Neural cell (in vitro differentiated cells): Measurements from ENCODE around the gene ETV3. TPM values are rescaled to one million over a fixed set of nuclear protein-coding genes. Genes with fewer than 3 reads are reported as not detected.

Experiments used
- H2AFZ ChIP-seq: fragments of 200-600, 300-800 bp; sonication (generic), shearing (Covaris generic); 2 replicates; pipeline ENCODE4 v1.6.0; 2014; ENCODE audit warnings: low read depth, mild to moderate bottlenecking, antibody characterized with exemption, low read length, moderate library complexity
- H3F3A ChIP-seq: fragments of 200-600 bp; shearing (Covaris generic); 2 replicates; pipeline ENCODE4 v1.6.1; 2016; ENCODE audit warnings: mild to moderate bottlenecking, moderate library complexity, mixed read lengths, antibody characterized with exemption, low read length; ENCODE audit not compliant: insufficient read depth, poor library complexity, severe bottlenecking
- H3K27ac ChIP-seq: fragments of 200-600, 300-800 bp; sonication (generic), shearing (Covaris generic); 2 replicates; pipeline ENCODE4 v1.5.1; 2014; ENCODE audit warnings: mild to moderate bottlenecking, low read length, moderate library complexity
- H3K27me3 ChIP-seq: fragments of 300-800, 200-600 bp; sonication (generic), shearing (Covaris generic); 2 replicates; pipeline ENCODE4 v1.6.0; 2014; ENCODE audit warnings: mild to moderate bottlenecking, low read depth, low read length, moderate library complexity; ENCODE audit not compliant: insufficient read depth
- H3K36me3 ChIP-seq: fragments of 300-800, 200-600 bp; sonication (generic), shearing (Covaris generic); 2 replicates; pipeline ENCODE4 v1.5.1; 2014; ENCODE audit warnings: mild to moderate bottlenecking, antibody characterized with exemption, low read length, moderate library complexity; ENCODE audit not compliant: insufficient read depth
- H3K4me2 ChIP-seq: fragments of 300-800, 200-600 bp; sonication (generic), shearing (Covaris generic); 2 replicates; pipeline ENCODE4 v1.6.0; 2014; ENCODE audit warnings: mild to moderate bottlenecking, low read length
- H3K4me3 ChIP-seq: fragments of 300-800, 200-600 bp; sonication (generic), shearing (Covaris generic); 2 replicates; pipeline ENCODE4 v1.5.1; 2014; ENCODE audit warnings: mild to moderate bottlenecking, low read length, moderate library complexity
- H3K79me2 ChIP-seq: fragments of 200-600 bp; shearing (Covaris generic); replicated peaks from 2 replicates; pipeline ENCODE4 v1.6.0; 2014; ENCODE audit warnings: mild to moderate bottlenecking, low read length, moderate library complexity; ENCODE audit not compliant: insufficient read depth
- H3K9ac ChIP-seq: fragments of 300-800, 200-600 bp; sonication (generic), shearing (Covaris generic); 2 replicates; pipeline ENCODE4 v1.6.1; 2016; ENCODE audit warnings: mild to moderate bottlenecking, low read length, mixed read lengths
- H3K9me2 ChIP-seq: fragments of 200-600 bp; shearing (Covaris generic); 2 replicates; pipeline ENCODE4 v1.6.1; 2016; ENCODE audit warnings: mild to moderate bottlenecking, low read length, mixed read lengths; ENCODE audit not compliant: insufficient read depth
- H3K9me3 ChIP-seq: fragments of 200-600, 300-800 bp; sonication (generic), shearing (Covaris generic); 2 replicates; pipeline ENCODE4 v1.6.1; 2016; ENCODE audit warnings: mild to moderate bottlenecking, mixed run types, low read length, moderate library complexity, mixed read lengths
- H4K20me1 ChIP-seq: fragments of 200-600 bp; shearing (Covaris generic); 2 replicates; pipeline ENCODE4 v1.6.1; 2016; ENCODE audit warnings: mild to moderate bottlenecking, mixed run types; ENCODE audit not compliant: insufficient read depth
- EP300 ChIP-seq: fragments of 450-650 bp; conservative IDR thresholded peaks from 2 replicates; pipeline ENCODE4 v1.6.1; 2014; ENCODE audit warnings: antibody characterized with exemption, mild to moderate bottlenecking, moderate library complexity; ENCODE audit not compliant: poor library complexity, severe bottlenecking
- EZH2 ChIP-seq: fragments of 200-600, 300-800 bp; shearing (Covaris generic), sonication (generic); IDR thresholded peaks from 2 replicates; pipeline ENCODE4 v1.6.1; 2014; ENCODE audit warnings: antibody characterized with exemption, low read length, borderline replicate concordance, mild to moderate bottlenecking; ENCODE audit not compliant: insufficient read depth, poor library complexity, severe bottlenecking
- MXI1 ChIP-seq: fragments of 450-650 bp; conservative IDR thresholded peaks from 2 replicates; pipeline ENCODE4 v1.6.1; 2014; ENCODE audit warnings: antibody characterized with exemption, mild to moderate bottlenecking; ENCODE audit not compliant: poor library complexity, severe bottlenecking
- POLR2AphosphoS5 ChIP-seq: IDR thresholded peaks from 2 replicates; pipeline ENCODE4 v1.6.1; 2012
- RAD21 ChIP-seq: fragments of 450-650 bp; conservative IDR thresholded peaks from 2 replicates; pipeline ENCODE4 v1.6.1; 2014; ENCODE audit warnings: antibody characterized with exemption, mild to moderate bottlenecking, moderate library complexity
- REST ChIP-seq: IDR thresholded peaks from 2 replicates; pipeline ENCODE4 v1.6.1; 2012; ENCODE audit warnings: borderline replicate concordance
- SMC3 ChIP-seq: fragments of 450-650 bp; conservative IDR thresholded peaks from 2 replicates; pipeline ENCODE4 v1.6.1; 2014; ENCODE audit warnings: antibody characterized with exemption, mild to moderate bottlenecking, moderate library complexity; ENCODE audit not compliant: poor library complexity
- TAF1 ChIP-seq: IDR thresholded peaks from 2 replicates; pipeline ENCODE4 v1.6.1; 2012; ENCODE audit warnings: low read depth
- polyA plus RNA-seq: library from polyadenylated mRNA; depleted of rRNA; stranded (reverse); fragments of >200 nt; gene quantifications from 2 replicates; pipeline ENCODE4 v1.2.3, GENCODE V29; 2014

Gene ETV3
- polyA plus RNA-seq, 1 donor from 2014 or later, result 9.9 TPM

GRCh38 chr1:157144509-157144908 lies 6.3 kb upstream of the ETV3 start:
- H3K4me3 ChIP-seq, result no peak overlapping the region
- H4K20me1 ChIP-seq, result no peaks in the 10 kb centered on the region
- no peaks in the 10 kb centered on the region for H3K9me2 ChIP-seq
- H3K4me2 ChIP-seq, result no peak overlapping the region
- H3K27me3 ChIP-seq, result no peaks in the 10 kb centered on the region
- H2AFZ ChIP-seq, result no peak overlapping the region
- H3K27ac ChIP-seq, result no peak overlapping the region
- no peak overlapping the region for H3K9ac ChIP-seq
- no peaks in the 10 kb centered on the region for H3K9me3 ChIP-seq
- no peaks in the 10 kb centered on the region for H3K79me2 ChIP-seq
- TF ChIP-seq EZH2 (no peak), EP300 (no peak), SMC3 (no peak), MXI1 (no peak), RAD21 (no peak)
- H3F3A ChIP-seq, result no peaks in the 10 kb centered on the region
- no peaks in the 10 kb centered on the region for H3K36me3 ChIP-seq

- Histone ChIP-seq H3K27me3 (no peaks in the 10 kb centered on the region), H3K27ac (no peak overlapping the region), H3K4me2 (no peak overlapping the region), H4K20me1 (no peaks in the 10 kb centered on the region), H2AFZ (no peak overlapping the region), H3K9ac (no peak overlapping the region), H3K36me3 (no peaks in the 10 kb centered on the region), H3K4me3 (no peak overlapping the region), H3K79me2 (no peaks in the 10 kb centered on the region), H3K9me2 (no peaks in the 10 kb centered on the region), H3F3A (no peaks in the 10 kb centered on the region), H3K9me3 (no peaks in the 10 kb centered on the region)
- no peak for TF ChIP-seq TAF1
- no peak for TF ChIP-seq EP300
- TF ChIP-seq MXI1, result no peak
- no peak for TF ChIP-seq EZH2
- TF ChIP-seq SMC3, result no peak
- TF ChIP-seq REST, result no peak
- no peak for TF ChIP-seq POLR2AphosphoS5
Measured at GRCh38 chr1:157142765-157143423, 4.7 kb upstream of the ETV3 start.

- Histone ChIP-seq H3K4me2 (no peak overlapping the region), H3K9ac (no peak overlapping the region), H3K27ac (no peak overlapping the region), H3F3A (no peaks in the 10 kb centered on the region), H3K36me3 (no peaks in the 10 kb centered on the region), H4K20me1 (no peaks in the 10 kb centered on the region), H2AFZ (no peak overlapping the region), H3K9me3 (no peaks in the 10 kb centered on the region), H3K27me3 (no peaks in the 10 kb centered on the region), H3K79me2 (no peaks in the 10 kb centered on the region), H3K4me3 (no peak overlapping the region), H3K9me2 (no peaks in the 10 kb centered on the region)
- TF ChIP-seq POLR2AphosphoS5 (no peak), EZH2 (no peak), REST (no peak), RAD21 (no peak)
Measured at GRCh38 chr1:157142201-157142600, 4.0 kb upstream of the ETV3 start.
